Mammary epithelial cell (primary cell): ENCODE measurements around the gene PLPP7.

Experiments used
- EZH2 ChIP-seq: IDR thresholded peaks from 2 replicates; pipeline ENCODE4 v1.6.1; 2012; ENCODE audit warnings: low read length, inconsistent platforms, borderline replicate concordance
- TF ChIP-seq, protein P1 (sequence below), 2 donors: IDR thresholded peaks in 1 of 2; conservative IDR thresholded peaks in 1 of 2; 2 replicates each; pipeline ENCODE4 v1.5.1; 2011 to 2012; ENCODE audit warnings: inconsistent platforms in 2 of 2, low read length in 2 of 2, mild to moderate bottlenecking in 2 of 2, control low read depth in 1 of 2, low read depth in 1 of 2; ENCODE audit not compliant: insufficient read depth in 1 of 2; ENCODE audit errors: extremely low read depth in 1 of 2

GRCh38 chr9:131252120-131252519 is 37.4 kb upstream of the PLPP7 start:
- TF ChIP-seq, protein P1, sequence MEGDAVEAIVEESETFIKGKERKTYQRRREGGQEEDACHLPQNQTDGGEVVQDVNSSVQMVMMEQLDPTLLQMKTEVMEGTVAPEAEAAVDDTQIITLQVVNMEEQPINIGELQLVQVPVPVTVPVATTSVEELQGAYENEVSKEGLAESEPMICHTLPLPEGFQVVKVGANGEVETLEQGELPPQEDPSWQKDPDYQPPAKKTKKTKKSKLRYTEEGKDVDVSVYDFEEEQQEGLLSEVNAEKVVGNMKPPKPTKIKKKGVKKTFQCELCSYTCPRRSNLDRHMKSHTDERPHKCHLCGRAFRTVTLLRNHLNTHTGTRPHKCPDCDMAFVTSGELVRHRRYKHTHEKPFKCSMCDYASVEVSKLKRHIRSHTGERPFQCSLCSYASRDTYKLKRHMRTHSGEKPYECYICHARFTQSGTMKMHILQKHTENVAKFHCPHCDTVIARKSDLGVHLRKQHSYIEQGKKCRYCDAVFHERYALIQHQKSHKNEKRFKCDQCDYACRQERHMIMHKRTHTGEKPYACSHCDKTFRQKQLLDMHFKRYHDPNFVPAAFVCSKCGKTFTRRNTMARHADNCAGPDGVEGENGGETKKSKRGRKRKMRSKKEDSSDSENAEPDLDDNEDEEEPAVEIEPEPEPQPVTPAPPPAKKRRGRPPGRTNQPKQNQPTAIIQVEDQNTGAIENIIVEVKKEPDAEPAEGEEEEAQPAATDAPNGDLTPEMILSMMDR (conservative IDR thresholded peaks at IDR 0.05 in 1 of 2, IDR thresholded peaks at IDR 0.05 in 1 of 2; ENCODE audit: extremely low read depth in 1 of 2, insufficient read depth in 1 of 2, low read depth in 1 of 2, low read length in 2 of 2), result no peak
- TF ChIP-seq EZH2, result no peak
